Measurements from ENCODE around the gene TBC1D12.
"Not testable (repeated sequence)": the region's sequence is repeated elsewhere in the genome, so short reads cannot be mapped to it uniquely, and the experiment has no call there.

Gene TBC1D12

DNA sequence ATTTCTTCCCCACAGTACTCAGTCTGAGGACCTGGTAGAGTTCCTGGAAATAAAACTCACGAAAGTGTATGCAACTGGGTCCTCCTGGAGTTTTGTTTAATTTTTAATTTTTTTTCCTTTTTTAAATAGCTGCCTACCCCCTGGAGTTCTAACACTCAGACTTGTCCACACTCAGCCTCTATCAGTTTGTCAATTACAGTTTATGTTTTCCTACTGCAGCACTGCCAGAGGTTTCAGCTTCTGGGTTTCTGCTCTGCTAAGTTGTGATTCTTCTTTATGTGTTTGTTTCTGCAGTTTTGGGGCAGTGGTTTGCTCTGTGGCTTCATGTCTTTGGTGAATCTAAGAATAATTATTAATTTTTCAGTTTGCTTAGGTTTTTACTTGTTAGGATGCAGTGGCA lies 59.2 kb downstream of the TBC1D12 start:
- no peak for DNase-seq

DNA sequence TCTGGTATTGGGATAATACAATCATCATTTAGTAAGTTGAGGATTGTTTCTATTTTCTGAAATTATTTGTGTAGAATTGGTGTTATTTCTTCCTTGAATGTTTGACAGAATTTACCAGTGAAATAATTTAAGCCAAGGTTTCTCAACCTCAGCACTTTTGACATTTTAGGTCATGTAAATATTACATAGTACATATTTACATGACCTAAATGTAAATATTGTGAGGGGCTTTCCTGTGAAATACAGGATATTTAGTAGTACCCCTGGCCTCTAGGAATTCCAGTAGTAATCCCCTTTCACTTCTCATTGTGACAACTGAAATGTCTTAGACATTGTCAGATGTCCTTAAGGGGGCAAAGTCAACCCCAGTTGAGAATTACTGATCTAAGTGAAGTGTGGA lies 59.8 kb downstream of the TBC1D12 start:
- DNase-seq, result no peak

DNA sequence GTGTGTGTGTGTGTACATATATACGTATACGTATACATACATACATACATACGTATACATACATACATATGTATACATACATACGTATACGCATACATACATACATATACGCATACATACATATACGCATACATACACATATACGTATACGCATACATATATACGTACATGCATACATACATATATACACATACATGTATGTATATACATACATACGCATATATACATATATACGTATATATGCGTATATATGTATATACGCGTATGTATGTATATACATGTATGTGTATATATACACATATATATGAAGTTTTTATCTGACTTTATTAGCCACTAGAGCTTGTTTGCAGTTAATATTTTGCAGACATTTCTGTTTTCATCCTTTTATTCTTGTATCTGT lies 63.3 kb downstream of the TBC1D12 start:
- DNase-seq, result no peak

DNA sequence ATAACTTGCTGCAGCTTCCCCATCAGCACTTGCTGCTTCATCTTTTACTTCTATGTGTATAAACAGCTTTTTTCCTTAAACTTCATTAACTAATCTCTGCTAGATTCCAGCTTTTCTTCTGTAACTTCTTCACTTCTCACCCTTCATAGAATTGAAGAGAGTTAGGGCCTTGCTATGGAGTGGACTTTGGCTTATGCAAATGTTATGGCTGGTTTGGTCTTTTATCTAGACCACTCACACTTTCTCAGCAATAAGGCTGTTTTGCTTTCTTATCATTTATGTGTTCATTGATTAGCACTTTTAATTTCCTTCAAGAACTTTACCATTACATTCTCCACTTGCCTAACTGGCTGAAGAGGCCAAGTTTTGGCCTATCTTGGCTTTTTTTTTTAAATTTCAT lies 79.1 kb downstream of the TBC1D12 start:
- DNase-seq, result no peak

DNA sequence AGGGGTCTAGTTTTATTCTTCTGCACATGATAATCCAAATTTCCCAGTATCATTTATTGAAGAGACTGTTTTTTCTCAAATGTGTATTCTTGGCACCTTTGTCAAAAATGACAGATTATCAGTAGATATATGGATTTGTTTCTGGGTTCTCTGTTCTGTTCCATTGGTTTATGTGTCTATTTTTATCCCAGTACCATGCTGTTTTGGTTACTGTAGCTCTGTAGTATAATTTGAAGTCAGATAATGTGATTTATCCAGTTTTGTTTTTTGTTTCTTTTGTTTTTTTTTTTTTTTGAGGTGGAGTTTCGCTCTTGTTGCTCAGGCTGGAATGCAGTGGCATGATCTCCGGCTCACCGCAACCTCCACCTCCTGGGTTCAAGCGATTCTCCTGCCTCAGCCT lies 81.6 kb downstream of the TBC1D12 start:
- DNase-seq, result no peak

DNA sequence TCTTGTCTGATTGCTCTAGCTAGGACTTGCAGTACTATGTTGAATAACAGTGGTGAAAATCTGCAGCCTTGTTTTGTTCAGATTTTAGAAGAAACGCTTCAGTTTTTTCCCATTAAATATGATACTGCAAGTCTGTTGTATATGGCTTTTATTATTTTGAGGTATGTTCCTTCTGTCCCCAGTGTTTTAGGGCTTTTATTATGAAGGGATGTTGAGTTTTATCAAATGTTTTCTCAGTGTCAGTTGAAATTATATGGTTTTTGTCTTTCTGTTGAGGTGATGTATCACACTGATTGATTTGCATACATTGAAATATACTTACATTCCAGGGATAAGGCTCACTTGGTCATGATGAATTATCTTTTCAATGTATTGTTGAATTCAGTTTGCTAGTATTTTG lies 82.8 kb downstream of the TBC1D12 start:
- DNase-seq, result no peak

DNA sequence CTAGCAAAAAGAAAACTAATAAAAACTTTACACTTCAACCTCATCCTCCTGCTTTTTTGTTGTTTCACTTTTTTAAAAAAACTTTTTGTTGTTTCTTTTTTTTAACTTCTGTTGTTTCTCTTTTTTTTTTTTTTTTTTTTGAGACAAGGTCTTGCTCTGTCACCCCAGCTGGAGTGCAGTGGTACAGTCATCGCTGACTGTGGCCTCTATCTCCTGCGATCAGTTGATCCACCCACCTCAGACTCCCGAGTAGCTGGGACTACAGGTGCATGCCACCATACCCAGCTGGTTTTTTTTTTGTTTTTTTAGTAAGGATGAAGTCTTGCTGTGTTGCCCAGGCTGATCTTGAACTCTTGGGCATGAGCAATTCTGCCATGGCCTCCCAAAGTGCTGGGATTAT lies 85.2 kb downstream of the TBC1D12 start:
- DNase-seq, result no peak

DNA sequence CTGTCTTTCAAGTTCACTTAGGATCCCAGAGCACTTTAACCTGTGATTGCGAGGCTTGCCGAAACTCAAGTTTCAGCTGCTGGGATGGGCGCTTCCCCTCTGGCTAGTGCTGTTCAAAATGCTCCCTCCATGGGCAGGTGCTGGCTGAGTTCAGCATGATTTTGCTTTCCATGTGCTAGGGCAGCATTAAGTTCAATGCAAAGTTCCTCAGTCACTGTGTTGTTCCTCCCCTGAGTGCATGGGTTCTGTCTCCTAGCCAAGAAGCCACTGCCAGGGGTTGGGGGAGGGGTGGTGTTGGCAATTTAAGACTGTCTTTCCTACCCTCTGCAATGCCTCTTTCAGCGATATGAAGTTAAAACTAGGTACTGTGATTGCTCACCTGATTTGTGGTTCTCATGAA lies 86.8 kb downstream of the TBC1D12 start:
- DNase-seq, result no peak

DNA sequence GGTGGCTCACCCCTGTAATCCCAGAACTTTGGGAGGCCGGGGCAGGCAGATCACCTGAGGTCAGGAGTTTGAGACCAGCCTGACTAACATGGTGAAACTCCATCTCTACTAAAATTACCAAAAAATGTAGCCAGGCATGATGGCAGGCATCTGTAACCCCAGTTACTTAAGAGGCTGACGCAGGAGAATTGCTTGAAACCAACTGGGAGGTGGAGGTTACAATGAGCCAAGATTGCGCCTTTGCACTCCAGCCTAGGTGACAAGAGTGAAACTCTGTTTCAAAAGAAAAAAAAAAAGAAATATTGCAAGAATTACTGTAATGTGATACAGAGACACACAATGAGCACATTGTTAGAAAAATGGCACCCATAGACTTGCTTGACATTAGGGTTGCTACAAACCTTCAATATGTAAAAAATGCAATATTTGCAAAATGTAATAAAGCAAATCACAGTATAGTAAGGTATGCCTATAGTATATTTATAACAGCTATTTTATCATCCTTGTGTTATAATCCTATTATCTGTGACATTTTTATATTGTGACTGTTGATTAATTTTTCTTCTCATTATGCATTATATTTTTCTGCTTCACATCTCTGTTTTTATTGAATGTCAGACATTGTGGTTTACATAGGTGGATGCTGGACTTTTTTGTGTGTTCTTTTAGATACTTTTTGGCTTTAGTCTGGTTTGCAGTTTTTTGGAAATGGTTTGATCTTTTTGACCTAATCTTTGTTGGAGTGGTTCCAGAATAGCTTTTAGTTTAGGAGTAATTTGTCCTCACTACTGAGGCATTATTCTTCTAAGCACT lies 87.8 kb downstream of the TBC1D12 start:
- DNase-seq, result no peak

DNA sequence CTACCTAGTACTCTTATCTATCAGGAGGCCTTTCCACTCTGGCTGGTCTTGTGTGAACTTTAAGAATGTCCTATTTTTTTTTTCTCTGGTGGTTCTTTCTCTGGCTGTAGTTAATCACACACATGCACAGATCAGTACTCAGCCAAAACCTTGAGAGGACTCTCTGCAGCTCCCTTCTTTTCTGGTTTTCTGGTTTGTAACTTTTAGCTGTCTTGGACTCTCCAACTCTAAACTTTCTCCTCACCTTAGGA lies 88.4 kb downstream of the TBC1D12 start:
- DNase-seq, result no peak

DNA sequence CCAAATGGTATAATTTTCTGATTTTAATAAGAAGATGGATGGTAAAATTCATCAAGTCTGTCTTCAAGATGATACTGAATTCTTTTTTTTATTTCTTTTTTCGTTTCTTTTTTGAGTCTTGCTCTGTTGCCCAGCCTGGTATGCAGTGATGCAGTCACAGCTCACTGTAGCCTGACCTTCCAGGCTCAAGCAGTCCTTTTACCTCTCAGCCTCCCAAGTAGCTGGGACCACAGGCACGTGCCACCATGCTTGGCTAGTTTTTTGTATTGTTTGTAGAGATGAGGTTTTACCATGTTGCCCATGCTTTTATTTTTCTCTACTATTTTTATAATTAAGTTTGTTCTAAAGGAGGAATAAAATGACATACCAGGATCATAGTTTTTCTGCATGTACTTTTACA lies 91.1 kb downstream of the TBC1D12 start:
- DNase-seq, result no peak

DNA sequence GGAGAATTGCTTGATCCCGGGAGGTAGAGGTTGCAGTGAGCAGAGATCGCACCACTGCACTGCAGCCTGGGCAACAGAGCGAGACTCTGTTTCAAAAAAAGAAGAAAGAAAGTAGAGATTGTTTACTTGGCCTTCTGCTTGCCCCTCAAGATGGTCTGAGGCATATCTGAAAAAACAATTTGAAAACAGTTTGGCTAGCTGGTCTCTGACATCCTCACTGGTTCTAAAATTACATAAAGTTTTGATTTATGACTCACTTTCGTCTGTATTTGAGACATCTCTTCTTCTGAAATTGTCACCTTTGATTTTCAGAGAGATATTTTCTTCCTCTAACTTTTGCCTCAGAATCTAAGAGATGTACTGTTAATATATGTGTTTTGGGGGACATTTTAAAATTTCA lies 93.7 kb downstream of the TBC1D12 start:
- DNase-seq, result no peak

DNA sequence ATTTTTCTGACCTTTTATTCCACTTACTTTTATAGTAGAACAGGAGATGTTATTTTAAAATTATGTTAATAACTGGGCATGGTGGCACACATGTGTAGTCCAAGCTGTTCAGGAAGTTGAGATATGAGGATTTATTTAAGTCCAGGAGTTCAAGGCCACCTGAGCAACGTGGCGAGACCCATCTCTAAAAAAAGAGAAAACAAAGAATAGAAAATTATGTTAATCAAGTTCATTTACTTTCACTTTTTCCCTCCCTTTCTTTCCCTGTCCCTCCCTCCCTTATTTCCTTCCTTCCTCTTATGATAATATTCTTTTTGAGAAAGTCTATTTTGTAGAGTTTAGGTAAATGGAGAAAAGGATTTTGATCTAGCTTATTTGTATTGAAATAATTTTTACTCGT lies 94.3 kb downstream of the TBC1D12 start:
- DNase-seq, result no peak

DNA sequence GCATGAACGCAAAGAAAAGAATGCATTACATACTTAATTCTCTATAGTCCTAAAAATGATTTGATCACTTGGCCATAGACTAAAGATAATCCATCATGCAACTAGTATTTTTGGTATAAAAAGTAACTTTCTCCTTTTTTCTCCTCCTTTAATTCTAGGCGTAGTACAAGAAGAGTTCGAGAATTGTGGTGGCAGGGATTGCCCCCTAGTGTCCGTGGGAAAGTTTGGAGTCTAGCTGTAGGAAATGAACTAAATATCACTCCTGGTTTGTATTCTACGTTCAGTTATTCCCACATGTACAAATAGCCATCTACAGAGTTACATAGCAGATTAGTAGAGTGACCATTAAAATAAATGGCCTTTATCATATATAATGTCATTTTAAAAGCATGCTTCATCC lies 97.7 kb downstream of the TBC1D12 start:
- no peak for DNase-seq

DNA sequence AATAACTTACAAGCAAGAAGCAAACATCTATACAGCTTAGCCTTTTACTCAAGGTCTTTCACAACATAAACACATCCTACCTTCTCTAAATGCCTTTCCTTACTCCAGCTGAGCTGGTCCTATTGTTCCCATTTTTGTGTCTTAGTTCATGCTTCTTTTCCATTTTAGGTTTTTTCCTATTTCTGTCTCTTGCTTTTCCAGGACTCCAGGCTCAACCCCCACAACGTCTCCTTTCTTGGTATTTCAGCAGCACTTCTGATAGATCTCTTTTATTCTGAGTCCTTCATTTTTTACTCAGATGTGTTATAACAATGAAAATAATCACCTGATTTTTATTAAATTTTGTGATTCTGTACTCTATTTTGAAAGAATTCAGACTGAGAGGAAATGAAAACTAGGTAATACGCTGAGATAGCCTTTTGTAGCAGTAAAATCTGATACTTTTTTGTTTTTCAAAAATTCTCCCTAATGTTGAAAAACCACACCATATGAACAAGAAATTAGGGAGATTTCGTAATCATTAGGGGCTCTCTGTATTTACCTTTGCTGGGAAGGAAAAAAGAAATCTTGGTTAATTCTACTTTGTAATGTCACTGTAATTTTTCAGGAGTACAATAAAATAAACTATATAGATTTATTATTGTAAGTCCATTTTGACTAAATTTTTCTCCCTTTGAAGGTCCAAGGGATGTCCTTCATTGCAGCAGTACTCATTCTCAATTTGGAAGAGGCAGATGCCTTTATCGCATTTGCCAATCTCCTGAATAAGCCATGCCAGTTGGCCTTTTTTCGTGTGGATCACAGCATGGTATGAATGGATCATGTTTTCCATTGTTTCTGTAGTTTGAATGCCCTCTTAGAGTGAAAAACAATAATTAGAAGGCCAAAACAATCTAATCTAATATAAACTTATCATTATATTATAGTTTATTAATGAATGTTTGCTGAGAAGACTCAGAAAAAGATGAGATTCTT lies 119.2 kb downstream of the TBC1D12 start:
- no peak for DNase-seq

DNA sequence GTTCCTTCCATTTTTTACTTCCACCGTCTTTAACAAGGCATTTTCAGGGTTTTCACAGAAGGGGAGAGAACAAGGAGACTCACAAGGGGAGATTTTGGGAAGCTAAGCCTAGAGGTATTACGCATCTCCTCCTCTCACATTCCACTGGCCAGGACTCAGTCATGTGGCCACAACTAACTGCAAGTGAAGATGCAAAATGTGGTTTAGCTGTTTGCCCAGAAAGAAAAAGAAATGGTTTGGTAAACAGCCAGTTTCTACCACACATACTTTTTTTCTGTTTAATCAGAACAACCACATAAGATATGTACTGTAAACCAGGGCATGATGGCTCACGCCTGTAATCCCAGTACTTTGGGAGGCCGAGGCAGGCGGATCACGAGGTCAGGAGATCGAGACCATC lies 121.8 kb downstream of the TBC1D12 start:
- DNase-seq, result no peak

DNA sequence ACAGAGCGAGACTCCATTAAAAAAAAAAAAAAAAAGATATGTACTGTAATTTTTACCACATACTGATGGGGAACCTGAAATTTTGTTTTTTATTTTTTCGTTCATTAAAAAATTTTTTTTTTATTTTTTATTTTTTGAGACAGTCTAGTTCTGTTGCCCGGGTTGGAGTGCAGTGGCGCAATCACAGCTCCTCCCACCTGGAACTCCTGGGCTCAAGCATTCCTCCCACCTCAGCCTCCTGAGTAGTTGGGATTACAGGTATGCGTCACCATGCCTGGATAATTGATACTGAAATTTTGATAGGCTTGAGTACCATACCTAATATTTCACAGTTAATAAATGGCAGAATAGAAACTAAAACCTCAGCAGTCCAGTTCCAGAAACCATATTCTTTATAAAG lies 122.4 kb downstream of the TBC1D12 start:
- DNase-seq, result no peak

DNA sequence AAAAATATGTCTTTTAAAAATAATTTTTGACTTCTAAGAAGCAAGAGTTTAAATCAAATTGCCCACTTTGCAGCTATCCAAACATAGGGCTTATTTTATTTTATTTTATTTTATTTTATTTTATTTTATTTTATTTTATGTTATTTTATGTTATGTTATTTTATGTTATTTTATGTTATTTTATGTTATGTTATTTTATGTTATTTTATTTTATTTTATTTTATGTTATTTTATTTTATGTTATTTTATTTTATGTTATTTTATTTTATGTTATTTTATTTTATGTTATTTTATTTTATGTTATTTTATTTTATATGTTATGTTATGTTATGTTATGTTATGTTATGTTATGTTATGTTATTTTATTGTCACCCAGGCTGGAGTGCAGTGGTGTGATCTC lies 129.2 kb downstream of the TBC1D12 start:
- DNase-seq, result not testable (repeated sequence)

DNA sequence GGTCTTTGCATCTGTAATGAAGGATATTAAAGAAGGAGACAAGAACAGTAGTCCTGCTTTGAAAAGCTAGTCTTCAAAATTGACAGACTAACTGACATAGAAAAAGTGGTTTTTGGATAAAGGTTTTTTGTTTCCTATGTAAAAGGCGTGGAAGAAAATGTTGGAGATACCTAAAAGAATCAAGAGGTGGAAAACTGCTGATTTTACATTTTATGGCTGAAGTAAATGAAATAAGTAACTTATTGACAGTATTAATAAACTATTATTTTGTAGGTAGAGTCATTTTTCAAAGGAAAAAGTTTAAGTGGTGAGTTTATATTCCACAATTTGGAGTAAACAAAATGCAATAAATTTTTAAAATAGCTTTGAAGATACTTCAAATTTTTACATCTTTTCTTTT lies 130.7 kb downstream of the TBC1D12 start:
- no peak for DNase-seq

DNA sequence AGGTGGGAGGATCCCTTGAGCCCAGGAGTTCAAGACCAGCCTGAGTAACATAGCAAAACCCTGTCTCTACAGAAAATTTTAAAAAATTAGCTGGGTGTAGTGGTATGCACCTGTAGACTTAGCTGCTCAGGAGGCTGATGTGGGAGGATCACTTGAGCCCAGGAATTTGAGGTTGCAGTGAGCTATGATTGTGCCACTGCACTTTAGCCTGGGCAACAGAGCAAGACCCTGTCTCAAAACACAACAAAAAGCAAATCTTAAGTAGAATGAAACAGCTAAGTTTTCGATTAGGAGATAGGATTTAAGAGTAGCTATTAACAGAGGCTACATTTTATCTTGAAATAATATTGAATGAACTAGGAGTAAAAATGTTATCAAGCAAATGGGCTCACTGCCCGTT lies 139.9 kb downstream of the TBC1D12 start:
- not testable (repeated sequence) for DNase-seq

DNA sequence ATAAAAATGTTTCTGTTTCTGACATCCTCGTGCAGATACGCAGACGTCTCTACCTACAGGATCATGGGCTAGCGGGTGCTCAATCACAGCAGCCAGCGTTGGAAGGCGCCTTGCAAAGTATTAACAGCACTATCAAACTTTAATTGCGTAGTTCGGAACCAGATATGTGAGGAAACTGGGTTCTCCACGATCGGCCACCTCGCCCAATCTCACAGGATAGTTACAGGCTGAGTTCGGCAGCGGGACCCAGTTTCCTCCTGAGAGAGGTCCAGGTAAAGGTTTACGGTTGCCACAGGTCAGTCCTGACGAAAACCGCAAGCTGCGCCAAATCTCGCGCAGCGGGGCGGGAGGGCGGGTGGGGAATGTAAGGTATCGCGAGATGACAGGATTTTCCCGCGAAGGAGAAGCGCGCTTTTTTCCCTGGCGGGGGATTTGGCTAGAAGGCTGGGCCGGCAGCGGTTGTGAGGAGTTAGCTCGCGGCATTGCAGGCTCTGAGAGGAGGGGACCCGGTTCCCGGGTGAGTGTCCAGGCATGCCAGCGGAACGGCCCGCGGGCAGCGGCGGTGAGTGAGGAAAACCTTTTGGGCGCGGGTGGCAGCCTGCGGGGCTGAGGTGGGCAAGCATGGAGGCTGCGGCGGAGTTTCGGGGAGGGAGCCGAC lies 143.2 kb downstream of the TBC1D12 start, which contains the start of gene HELLS:
Gene HELLS (plus strand): TSS at position 398 of the 658 bp plus-strand sequence. CDS start 134 bp downstream, at position 532.
- peak; percentile 69 for DNase-seq

DNA sequence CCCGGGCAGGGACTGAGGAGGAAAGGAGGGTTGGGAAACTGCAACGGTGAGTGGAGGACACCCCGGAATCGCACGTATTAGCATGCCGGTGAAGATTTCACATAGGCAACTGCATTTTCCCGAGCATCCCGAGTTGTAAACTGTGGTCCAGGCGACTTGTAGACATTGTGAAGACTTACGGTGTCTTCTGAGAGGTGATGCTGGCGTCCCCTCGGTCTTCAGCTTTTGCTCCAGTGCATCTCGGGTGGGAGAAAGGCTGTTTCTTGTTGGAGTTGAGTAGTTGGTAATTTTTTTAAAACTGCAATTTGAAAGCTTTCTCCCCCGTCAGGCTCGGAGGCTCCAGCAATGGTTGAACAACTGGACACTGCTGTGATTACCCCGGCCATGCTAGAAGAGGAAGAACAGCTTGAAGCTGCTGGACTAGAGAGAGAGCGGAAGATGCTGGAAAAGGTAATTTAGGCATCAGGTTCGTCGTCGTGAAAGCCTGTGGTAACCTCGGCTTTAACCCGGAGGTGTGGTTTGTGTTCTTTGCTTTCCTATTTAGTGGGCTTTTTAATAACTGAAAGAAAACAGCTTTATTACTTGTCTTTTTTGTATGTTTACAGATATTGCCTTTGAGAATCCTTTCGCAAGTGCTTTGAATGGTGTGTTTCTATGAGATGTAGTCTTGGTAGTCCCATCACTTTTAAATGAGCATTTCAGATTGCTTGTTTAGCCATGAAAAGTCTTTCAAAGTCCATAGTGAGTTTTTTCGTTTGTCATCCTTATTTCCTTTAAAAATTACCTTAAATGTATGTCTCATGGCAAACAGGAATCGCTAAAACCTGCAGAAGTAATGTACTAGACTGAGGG lies 143.9 kb downstream of the TBC1D12 start:
- no peak for DNase-seq

DNA sequence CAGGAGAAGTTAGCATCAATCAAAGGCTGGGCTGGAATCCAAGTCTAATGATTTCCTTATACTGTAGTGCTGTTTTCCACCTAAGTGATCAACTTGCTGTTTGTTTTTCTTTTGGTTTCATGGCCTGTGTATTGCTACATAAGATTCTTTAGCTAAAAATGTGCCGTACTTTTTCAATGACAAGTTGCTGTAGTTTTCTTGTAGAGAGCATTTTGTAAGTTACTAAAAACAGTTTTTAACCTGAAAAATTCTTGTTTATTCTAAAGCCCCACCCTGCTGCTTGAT lies 144.5 kb downstream of the TBC1D12 start:
- no peak for DNase-seq
